HFF-Myc (cell line): ENCODE results near the gene CMYA5.

Experiments used
- DNase-seq: peaks from one replicate; pipeline ENCODE4 v3.0.0-alpha.2; 2011; ENCODE audit warnings: low read depth; ENCODE audit errors: extremely low read depth
- H3K4me3 ChIP-seq: replicated peaks from 2 replicates; pipeline ENCODE4 v1.5.1; 2011; ENCODE audit warnings: low read depth, mild to moderate bottlenecking, control low read depth, low read length
- TF ChIP-seq, protein P1 (sequence below): IDR thresholded peaks from 2 replicates; pipeline ENCODE4 v1.5.1; 2012; ENCODE audit warnings: mild to moderate bottlenecking, low read depth, low read length, control low read depth; ENCODE audit errors: missing control alignments

The CMYA5 gene

DNA sequence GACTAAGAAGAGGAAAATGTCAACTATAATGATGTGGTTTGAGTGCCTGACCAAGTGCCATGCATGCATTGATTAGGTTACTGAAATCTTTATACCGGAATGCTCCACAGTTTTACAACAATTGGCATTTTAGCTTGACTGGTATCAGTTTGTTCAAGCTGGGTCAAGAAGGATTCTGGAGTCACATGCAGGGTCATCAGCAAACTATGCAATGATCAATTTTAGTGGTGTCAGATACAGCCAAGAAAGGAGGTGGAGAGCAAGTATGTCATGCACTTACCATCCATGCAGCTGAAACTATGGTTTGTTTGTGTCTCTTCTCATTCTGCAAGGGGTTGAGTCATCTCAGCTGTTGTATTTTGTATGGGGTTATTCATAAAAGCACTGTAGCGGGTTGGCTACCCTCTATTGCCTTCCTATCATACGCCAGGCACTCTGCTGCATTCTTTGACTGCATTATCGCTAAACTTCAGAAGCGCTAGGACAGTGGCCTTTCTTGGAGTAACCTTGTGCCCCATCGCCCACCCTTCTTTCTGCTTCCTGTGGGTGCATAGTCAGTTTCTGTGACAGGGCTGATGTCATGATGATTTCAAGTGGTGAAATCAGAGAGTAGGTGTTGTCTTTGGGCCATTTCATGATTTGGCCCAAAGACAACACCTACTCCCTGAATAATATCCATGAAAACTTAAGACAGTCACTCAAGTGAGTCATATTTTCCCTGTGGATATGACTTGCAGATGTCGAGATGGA lies 156.0 kb downstream of the CMYA5 start:
- TF ChIP-seq, protein P1, sequence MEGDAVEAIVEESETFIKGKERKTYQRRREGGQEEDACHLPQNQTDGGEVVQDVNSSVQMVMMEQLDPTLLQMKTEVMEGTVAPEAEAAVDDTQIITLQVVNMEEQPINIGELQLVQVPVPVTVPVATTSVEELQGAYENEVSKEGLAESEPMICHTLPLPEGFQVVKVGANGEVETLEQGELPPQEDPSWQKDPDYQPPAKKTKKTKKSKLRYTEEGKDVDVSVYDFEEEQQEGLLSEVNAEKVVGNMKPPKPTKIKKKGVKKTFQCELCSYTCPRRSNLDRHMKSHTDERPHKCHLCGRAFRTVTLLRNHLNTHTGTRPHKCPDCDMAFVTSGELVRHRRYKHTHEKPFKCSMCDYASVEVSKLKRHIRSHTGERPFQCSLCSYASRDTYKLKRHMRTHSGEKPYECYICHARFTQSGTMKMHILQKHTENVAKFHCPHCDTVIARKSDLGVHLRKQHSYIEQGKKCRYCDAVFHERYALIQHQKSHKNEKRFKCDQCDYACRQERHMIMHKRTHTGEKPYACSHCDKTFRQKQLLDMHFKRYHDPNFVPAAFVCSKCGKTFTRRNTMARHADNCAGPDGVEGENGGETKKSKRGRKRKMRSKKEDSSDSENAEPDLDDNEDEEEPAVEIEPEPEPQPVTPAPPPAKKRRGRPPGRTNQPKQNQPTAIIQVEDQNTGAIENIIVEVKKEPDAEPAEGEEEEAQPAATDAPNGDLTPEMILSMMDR: no peak

GRCh38 chr5:79846198-79846521 lies 156.5 kb downstream of the CMYA5 start:
- no peak for DNase-seq
- no peak overlapping the region for H3K4me3 ChIP-seq
- TF ChIP-seq, protein P1: no peak

More for the DNA sequence above, 156.0 kb downstream of the CMYA5 start:
- no peak overlapping the region for H3K4me3 ChIP-seq
- DNase-seq: peak; percentile 52

DNA sequence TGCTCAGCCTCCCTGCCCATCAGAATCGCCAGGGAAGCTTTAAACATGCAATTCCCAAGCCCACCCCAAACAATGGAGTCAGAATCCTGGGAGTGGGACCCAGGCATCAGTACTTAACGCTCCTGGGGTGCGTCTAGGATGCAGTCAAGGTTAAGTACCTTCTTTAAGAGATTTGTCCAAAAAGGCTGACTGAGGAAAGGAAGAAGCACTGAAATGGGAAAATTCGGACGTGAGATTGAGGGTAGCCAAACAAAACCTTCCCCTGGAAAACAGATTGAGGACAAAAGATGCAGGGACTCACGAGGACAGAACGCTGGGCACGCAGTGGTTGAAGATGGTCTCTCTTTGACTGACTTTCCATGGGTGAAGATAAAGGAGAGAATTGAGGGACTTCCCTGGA lies 157.9 kb downstream of the CMYA5 start:
- H3K4me3 ChIP-seq: no peak overlapping the region
- no peak for DNase-seq
- TF ChIP-seq, protein P1: no peak

DNA sequence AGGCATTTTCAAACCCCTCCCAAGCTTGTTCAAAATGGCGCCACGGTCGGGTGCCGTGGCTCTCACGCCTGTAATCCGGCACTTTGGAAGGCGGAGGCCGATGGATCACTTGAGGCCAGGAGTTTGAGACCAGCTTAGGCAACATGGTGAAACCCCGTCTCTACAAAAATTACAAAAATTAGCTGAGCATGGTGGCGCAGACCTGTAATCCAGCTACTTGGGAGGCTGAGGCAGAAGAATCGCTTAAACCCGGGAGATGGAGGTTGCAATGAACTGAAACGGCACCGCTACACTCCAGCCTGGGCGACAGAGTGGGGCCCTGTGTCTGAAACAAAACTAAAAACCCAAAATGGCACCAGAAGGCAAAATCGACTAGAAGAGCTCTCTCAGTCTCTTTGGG lies 159.4 kb downstream of the CMYA5 start:
- TF ChIP-seq, protein P1: no peak
- DNase-seq: no peak
- H3K4me3 ChIP-seq: no peak overlapping the region
